ENCODE data around the gene ZDHHC12.

Gene ZDHHC12, protein sequence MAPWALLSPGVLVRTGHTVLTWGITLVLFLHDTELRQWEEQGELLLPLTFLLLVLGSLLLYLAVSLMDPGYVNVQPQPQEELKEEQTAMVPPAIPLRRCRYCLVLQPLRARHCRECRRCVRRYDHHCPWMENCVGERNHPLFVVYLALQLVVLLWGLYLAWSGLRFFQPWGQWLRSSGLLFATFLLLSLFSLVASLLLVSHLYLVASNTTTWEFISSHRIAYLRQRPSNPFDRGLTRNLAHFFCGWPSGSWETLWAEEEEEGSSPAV
- total RNA-seq, result 14.9 to 19.2 reads per million in 2 donors

DNA sequence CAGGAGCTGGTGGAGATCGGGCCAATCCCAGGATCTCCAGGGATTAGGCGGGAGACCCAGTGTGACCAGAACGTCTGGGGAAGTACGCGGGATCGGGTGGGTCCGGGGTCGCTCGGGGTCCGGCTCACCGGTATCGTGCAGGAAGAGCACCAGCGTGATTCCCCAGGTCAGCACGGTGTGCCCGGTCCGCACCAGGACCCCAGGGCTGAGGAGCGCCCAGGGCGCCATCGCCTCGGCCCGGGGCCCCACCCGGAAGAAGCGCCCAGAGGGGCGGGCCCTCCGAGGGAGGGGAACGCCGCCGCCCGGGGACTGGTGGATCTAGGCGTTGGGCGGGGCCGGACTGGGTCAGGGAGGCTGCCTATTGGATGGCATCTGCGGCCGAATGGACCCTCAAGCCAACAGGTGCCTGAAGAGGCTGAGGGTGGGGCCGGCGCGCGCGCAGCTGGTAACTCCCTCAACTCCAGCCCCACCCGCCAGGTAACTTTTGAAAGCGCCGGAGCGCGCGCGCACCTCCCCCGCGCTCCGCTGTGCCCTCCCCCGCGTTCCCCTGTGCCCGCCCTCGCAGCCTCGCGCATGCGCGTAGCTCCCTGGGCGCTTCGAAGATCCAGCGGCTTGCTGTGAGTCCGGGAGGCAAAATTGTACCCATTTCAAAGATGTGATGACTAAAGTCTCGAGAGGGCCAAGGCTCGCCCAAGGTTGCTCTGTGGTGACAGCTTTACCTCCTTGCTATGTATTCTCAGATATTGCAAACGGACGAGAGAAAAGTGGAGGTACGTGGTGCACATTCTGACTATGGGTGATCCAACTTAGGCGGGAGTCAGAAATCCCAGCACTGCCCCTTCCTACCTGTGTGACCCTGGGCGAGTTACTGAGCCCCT is at the start of gene ZDHHC12:
ZDHHC12 (minus strand) TSS at position 262 of the 878 bp plus-strand sequence; CDS start at position 228, 34 bp downstream.
- DNase-seq, result peak; percentile 99

DNA sequence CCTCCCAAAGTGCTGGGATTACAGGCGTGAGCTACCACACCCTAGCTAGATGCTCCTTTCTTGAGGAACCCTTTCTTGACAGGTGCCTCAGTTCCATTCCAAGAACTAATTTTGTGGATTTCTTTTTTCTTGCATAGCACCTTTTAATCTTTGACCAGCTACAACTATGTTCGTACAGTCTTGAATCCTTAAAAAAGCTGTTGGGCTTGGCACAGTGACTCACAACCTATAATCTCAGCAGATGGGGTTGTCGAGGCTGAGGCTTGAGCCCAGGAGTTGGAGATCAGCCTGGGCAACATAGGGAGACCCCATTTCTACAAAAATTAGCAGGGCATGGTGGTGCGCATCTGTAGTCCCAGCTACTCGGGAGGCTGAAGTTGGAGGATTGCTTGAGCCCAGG is 49.1 kb upstream of the ZDHHC12 start:
- no peak for DNase-seq

DNA sequence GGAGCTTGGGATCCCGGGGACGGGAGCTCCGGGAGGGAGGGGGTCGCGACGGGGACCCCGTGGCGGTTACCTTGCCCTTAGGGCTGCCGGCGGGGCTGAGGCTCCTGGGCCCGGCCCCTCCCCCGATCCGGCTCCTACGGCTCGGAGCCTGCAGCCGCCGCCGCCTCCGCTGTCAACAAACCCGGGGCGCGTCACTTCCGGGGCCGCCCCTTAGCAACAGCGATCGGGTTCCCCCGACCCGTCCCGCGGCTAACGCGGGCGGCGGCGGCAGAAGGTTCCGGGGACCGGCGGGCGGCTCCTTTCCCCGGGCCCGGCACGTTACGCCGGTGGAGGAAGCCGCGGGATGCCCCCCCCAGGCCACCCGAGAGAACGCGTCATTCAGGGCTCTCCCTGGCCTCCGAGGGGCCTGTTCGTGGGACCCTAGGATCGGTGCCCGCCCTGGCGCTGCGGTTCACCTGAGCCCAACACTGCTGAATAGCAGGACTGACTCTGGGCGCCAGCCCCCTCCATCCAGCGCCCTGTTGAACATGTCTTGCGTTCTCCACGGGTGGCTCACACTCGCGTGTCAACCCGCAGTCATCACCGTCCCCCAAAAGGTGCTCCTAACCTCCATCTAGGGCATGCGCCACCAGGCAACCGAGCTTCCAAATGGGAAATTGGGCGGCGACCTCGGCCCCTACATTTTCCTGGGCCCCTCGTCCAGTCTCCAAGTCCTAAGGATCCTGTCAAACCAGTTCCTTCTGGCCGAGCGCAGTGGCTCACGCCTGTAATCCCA is 48.0 kb upstream of the ZDHHC12 start, which contains the start of gene ZER1:
ZER1 (minus strand) TSS at position 183 of the 775 bp plus-strand sequence. CDS start 16,362 bp downstream, outside the sequence.
- peak; percentile 92 for DNase-seq

DNA sequence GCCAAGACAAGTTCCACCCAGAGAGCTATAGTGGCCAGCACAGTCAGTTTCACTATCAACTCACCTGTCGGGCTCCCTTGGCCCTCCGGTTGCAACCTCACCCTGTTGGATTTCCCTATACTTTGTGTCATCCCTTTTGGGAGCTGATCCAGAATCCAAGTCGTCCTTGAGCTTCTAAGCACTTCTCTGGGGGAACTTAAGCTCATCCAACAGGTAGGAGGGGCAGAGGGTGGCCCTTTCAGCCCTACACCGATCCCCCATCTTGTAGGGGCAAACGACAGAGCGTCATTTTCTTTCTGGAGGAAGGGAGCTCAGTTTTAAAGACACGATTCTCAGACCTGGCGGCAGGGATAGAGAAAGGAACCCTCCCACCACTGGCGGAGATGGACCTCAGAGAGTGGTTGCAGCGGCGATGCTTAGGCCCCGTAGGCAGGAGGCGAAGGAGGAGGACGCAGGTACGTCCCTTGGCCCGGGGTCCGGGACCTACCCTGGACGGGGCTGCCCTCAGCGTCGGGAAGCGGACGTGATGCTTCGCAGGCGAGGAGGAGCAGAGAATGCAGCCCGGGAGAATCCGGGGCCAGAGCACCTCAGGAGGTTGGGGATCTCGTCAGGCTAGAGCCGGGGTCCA is 47.3 kb upstream of the ZDHHC12 start:
- no peak for DNase-seq

DNA sequence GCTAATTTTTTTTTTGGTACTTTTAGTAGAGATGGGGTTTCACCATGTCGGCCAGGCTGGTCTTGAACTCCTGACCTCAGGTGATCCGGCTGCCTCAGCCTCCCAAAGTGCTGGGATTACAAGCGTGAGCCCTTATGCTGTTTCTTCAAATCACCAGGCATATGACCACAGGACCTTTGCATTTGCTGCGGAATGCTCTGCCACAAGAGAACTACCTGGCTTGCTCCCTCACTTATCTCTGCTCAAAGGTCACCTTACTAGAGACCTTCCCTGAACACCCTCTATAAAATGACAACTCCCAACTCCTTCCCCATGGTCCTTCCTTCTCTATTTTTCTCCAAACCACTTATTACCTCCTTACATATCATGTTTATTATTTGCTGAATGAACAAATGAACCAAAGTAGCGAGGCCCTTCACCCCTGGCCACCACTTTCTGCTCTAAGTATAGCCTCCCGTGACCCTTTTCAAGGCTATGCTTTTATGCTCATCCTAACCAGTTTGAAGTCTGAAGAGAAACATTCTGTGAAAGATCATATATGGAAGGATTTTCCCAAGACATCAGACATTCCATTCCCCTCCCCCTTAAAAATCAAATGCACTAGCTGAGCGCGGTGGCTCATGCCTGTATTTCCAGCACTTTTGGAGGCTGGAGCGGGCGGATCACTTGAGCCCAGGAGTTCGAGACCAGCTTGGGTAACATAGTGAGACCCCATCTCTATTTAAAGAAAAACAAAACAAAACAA is 46.5 kb upstream of the ZDHHC12 start:
- DNase-seq, result no peak

DNA sequence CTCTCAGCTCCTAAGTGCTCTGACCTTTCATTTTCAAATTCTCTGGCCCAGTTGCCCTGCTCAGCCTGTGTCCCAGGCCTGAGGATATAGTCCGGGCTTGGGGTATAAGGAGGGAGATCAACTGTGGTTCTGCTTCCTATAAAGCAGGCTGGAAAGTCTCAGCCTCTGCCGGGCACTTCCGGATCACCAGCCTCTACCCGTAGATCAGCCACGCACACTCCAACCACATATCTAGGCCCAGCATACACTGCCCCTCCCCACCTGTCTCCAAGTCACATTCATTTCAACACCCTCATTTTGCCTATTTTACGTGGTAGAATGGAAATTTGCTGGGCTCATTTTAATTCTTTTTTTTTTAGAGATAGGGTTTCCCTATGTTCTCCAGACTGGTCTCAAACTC is 44.7 kb upstream of the ZDHHC12 start:
- DNase-seq, result no peak

DNA sequence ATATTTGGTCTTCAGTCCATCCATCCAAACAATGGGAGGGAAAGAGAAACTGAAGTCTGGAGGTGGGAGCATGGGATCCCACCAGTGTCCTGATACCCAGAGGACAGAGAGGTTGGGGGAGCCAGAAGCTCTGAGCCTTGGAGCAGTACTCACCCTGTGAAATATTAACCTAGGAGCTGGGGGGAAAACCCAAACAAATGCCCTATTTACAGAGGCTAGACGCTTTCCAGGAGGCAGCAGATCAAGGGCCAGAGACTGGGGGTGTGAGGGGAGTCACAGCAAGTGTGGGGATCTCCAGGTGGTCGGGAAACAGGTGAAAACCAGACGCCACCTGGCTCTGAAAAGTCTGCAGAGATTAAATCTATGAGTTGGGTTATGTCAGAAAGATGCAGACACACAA is 41.6 kb upstream of the ZDHHC12 start:
- DNase-seq, result no peak

DNA sequence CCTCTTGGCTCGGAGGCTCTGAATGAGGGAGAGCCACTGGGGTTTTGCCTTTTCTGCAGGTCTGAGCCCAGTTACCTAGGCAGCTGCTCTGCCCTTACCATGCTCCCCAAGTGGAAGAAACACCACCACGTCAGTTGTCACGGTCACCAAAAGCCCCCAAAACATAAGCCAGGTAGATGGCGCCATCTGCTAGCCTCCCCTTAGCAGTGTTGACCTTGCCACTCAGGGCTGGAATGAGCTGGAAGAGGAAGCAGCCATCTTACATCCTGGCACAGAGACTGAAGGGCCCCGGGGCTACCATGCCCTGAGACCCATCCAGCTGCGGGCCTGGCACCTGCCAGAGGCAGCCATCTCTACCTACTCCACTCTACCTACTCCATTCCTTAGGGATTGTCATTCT is 40.4 kb upstream of the ZDHHC12 start:
- no peak for DNase-seq

DNA sequence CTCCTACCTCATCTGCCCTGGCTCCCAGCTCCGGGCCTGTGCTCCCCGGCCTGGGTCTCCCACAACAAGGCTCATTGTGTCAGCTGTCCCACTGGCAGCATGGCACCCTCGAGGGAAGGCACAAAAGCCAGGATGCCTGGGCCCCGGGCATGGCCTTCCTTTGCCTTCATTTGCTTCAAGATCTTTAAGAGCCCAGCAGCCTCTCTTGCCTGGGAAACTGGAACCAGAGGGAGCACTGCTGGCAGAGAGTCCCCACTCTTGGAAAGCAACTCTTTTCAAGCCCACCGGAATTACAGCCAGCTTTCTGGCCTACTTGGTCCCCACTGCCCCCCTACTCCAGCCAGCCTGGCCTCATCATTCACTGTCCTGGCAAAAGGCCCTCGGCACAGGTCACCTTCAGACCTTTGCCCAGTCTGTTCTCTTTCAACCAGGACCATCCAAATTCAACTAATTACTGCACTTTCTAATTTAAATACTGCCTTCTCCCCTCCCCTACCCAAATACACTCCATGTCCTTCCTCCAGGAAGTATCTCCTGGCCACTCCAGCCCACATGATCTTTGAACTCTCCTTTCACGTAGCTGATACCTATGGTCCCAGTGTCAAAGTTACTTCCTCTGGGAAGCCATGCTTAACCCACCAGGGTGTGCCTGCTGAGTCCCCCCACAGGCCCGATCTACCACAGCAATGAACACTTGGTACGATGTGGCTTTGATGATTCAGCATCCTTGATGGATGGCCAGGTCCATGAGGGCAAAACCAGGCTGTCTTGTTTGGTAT is 38.9 kb upstream of the ZDHHC12 start:
- no peak for DNase-seq

DNA sequence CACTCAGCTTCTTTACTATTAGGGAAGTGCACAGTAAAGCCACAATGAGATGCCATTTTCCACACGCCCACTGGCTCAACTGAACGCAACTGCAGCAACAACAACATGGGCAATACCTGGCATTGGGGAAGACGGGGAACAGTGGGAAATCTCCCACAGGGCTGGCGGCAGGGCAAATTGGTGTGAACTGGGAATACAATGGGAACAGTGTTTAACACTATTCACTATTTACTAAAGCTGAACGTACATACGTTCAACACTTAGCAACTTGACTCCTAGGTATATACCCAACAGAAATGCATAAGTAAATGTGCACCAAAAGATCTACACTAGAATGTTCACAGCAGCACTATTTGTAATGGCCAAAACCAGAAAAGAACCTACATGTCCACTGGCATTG is 33.7 kb upstream of the ZDHHC12 start:
- no peak for DNase-seq

DNA sequence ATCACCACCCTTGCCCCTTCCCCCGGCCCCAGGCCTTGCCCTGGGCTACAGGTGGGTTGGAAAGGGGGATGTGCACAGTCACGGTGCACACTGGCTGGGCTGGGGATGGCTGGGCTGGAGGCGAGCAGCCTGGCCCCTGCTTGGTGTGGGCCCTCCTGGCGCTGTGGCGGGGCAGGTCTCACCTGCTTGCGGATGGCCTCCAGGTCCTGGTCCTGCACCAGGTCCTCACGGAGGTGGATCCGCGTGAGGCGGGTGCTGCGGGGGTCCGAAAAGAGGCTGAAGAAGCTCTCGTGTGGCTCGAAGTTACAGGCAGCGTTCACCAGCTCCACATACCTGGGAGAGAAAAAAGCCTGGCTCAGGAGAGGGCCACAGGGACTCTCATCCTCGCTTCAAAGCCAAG is 29.7 kb upstream of the ZDHHC12 start:
- DNase-seq, result no peak

DNA sequence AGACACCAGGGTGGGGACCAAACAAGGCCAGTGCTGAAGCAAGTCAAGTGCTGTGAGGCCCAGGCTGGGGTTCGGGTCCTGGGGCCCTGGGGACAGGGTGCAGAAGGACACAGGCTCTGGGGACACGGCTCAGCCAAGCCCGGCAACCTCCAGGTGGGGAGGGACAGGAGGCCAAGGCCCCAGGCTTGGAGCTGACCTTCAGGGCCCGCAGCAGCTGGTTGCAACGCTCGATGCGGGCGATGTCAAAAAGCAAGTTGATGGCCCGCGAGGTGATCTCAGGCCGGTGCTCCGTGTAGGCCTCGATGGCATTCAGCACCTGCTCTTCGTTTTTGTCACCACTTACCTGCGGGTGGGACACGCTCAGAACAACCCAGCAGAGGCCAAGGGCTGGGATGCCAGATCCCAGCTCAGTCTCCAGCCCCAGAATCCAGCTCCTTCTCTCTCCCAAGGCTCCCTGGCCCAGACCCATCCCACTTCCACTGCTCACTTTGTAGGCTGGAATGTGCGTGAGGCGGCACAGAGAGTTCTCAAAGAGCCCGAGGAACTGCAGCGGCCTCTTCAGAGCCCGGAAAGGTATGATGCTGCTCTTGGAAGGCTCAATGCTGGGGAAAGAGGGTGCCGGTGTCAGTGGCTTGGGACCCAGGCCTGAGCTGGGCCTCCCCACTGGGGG is 27.1 kb upstream of the ZDHHC12 start:
- no peak for DNase-seq

DNA sequence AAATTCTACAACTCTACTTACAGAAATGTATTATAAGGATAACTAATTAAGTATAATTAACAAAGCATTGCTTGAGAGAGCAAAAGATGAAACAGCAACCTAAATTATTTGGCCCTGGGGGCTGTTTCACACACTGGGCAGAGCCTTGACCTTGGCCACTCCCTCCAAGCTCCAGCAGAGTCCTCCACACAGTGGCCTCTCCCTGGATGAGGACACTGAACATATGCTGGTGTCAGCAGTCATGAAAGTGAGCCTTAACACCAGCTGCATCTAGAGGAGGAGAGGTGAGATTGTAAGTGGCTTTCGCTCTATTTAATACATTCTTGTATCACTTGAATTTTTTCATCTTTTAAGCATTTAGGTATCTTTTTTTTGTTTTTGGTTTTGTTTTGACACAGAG is 23.3 kb upstream of the ZDHHC12 start:
- DNase-seq, result no peak

DNA sequence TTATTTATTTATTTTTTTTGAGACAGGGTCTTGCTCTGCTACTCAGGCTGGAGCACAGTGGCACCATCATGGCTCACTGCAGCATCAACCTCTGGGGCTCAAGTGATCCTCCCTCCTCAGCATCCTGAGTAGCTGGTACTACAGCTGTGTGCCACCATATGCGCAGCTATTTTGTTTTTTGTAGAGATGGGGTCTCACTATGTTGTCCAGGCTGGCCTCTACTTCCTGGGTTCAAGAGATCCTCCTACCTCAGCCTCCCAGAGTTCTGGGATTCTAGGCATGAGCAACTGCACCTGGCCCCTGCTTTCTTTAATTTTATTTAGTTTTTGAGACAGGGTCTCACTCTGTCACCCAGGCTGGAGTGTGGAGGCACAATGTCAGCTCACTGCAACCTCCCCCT is 19.5 kb upstream of the ZDHHC12 start:
- DNase-seq, result no peak

DNA sequence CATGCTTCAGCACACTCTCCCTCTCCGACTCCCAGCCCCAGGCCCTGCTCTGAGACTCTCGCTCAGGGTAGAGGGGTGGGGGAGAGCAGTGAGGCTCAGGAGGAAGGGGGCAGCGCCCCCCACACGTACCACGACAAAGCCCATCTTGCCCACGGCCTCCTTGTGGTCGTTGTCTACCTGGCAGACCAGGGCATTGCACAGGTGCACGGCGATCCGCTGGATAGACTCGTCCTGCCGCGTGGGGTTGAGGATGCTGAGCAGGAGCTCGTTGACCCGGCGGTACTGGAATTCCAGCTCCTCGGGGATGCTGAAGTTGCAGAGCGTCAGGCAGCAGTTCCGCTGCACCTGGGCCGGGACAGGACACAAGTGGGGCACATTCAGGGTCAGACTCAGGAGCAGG is 18.5 kb upstream of the ZDHHC12 start:
- no peak for DNase-seq

DNA sequence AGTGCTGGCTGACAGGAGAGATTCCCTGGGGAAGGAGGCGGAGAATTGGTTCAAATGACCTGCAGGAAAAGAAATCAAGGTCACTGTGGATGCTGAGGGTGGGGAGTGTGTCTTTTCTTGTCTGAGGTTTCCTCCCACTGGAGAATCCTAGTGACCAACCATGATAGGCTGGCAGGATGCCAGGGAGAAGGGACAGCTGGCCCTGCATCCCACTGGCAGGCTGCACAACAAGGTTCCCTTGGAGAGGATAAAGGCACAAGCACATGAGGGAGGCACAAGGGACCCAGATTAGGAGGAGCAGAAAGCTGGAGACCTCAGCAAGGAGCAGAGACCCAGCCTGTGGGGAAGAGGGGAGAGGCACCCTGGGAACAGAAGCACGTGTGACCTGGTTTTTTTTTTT is 11.4 kb upstream of the ZDHHC12 start:
- DNase-seq, result no peak

DNA sequence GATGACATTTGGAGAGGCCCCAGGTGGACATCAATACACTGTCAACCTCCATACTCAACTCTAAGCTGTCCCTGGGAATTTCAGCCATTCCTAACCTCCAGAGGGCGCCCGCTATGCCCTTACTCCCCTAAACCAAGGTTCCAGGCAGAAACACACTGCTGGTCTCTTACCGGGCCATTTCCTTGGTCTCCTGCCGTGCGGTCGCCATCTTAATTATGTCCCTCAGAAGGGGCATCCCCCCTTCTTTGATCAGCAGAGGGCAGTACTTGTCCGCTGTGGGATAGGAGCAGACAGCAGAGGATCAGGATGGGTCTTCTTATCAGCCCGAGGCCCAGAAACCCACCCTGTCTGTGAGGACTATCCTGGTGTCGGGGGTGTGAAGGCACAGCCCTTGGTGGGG is 9.3 kb upstream of the ZDHHC12 start:
- DNase-seq, result no peak

DNA sequence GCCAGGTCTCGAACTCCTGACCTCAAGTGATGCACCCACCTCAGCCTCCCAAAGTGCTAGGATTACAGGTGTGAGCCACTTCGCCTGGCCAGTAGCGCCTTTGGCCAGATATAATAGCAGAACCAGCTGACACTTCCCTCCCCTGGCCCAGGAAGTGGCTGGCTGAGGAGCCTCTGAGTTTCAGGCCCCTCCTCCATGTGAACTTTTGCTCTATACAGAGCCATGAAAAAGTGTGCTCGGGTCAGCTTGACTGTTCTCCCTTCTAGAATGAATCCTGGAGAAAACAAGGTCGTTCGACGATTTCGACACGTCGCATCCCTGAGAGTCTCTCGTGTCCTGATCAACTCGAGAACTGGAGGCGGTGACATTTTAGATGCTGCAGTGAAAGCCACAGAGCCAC is 8.6 kb upstream of the ZDHHC12 start:
- DNase-seq, result no peak

DNA sequence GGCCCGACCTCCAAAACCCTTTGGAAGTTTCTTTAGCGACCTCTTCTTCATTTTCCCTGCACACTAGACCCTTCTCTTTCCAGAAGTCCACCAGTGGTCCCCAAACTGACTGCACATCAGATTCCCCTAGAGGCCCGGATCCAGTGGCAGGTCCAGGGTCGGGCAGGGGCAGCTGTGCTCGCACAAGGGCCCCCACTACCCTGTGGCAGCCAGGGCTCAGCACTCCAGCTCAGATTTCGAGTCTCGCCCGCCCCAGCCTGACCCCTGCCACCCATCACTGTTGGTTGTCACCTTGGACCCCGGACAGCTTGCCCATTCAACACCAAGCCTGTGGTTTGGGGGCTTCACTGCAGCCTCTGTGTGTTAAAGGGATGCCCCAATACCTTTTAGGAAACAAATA is 7.8 kb upstream of the ZDHHC12 start:
- DNase-seq, result no peak

DNA sequence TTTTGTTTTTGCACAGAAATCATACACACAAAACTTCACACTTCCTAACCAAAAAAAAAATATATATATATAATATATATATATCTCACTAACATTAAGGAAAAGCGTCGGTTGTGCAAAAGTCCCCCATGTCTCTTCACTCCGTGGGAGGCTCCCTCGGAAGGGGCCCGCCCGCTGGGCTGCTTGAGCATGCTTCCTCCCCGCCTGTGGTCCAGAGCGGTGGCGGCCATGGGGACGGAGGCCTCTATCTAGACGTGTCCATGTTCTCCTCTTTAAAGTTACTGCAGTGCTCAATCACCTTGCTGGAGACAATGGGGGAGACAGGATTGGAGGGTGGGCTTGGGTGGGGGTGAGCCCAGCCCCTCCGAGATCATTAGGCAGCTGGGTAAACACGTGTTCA is 7.2 kb upstream of the ZDHHC12 start:
- no peak for DNase-seq

Data from activated gamma-delta T cell (primary cell).